CD4-positive, alpha-beta T cell (primary cell): ENCODE measurements around the gene DNAJC7. TPM values are rescaled to one million over a fixed set of nuclear protein-coding genes. Genes with fewer than 3 reads are reported as not detected.
"Not testable (repeated sequence)": the region's sequence is repeated elsewhere in the genome, so short reads cannot be mapped to it uniquely, and the experiment has no call there.

Experiments
- ATAC-seq: fragments of 200-7000 bp; cut with Tn5 transposase; one replicate; pipeline ENCODE4 v1.10.0; 2022; ENCODE audit warnings: mild to moderate bottlenecking; ENCODE audit not compliant: poor library complexity
- CTCF ChIA-PET: fragments of 350-600 bp; sonication (Branson Sonifier 250); formaldehyde crosslinking; loops from one replicate; lab custom pipeline; 2021; ENCODE audit warnings: antibody characterized with exemption, inconsistent platforms; lab: Charles Lee
- POLR2A ChIA-PET: fragments of 350-600 bp; sonication (Branson Sonifier 250); formaldehyde crosslinking; loops from one replicate; lab custom pipeline; 2021; ENCODE audit warnings: antibody characterized with exemption, inconsistent platforms; lab: Charles Lee
- DNase-seq, 14 experiments: peaks; one replicate each; pipeline ENCODE4 v3.0.0-alpha.2; 2013 to 2020; ENCODE audit warnings: mixed read lengths in 2 of 14
- H3K27ac ChIP-seq, 2 donors: one replicate each; pipeline versions ENCODE4 v1.5.1 to v1.7.0; 2013; ENCODE audit warnings: low read length in 2 of 2, low read depth in 1 of 2, mild to moderate bottlenecking in 1 of 2
- H3K27me3 ChIP-seq, 2 experiments: 1 replicate in 1 of 2; 2 replicates in 1 of 2; pipeline versions ENCODE4 v1.6.1 to v1.7.0; 2013; ENCODE audit warnings: low read length in 2 of 2, control low read depth in 1 of 2, mild to moderate bottlenecking in 1 of 2, moderate library complexity in 1 of 2; ENCODE audit not compliant: insufficient read depth in 2 of 2, control insufficient read depth in 1 of 2
- H3K36me3 ChIP-seq: one replicate; pipeline ENCODE4 v1.6.1; 2013; ENCODE audit warnings: low read length, control low read depth; ENCODE audit not compliant: insufficient read depth
- H3K4me1 ChIP-seq: one replicate; pipeline ENCODE4 v1.6.1; 2013; ENCODE audit warnings: low read length, control low read depth; ENCODE audit not compliant: insufficient read depth
- H3K4me3 ChIP-seq: one replicate; pipeline ENCODE4 v1.5.1; 2013; ENCODE audit warnings: mild to moderate bottlenecking, low read length, moderate library complexity
- H3K9me3 ChIP-seq, 2 experiments: 1 replicate in 1 of 2; 2 replicates in 1 of 2; pipeline versions ENCODE4 v1.6.1 to v1.7.0; 2013; ENCODE audit warnings: low read length in 2 of 2, mild to moderate bottlenecking in 2 of 2, control low read depth in 1 of 2, moderate library complexity in 1 of 2; ENCODE audit not compliant: control insufficient read depth in 1 of 2, insufficient read depth in 1 of 2
- H3K27ac Mint-ChIP-seq: one replicate; pipeline ENCODE4 v1.8.0; 2020; ENCODE audit warnings: mixed read lengths
- H3K27me3 Mint-ChIP-seq: one replicate; pipeline ENCODE4 v1.8.0; 2021; ENCODE audit warnings: mixed read lengths
- H3K36me3 Mint-ChIP-seq: one replicate; pipeline ENCODE4 v1.8.0; 2021; ENCODE audit warnings: low read depth, mixed read lengths
- H3K4me1 Mint-ChIP-seq: one replicate; pipeline ENCODE4 v1.8.0; 2021; ENCODE audit warnings: low read depth, mixed read lengths
- H3K4me3 Mint-ChIP-seq: one replicate; pipeline ENCODE4 v1.8.0; 2020; ENCODE audit warnings: mild to moderate bottlenecking, mixed read lengths
- H3K9me3 Mint-ChIP-seq: one replicate; pipeline ENCODE4 v1.8.0; 2020; ENCODE audit warnings: mixed read lengths
- CTCF ChIP-seq: fragments of 200-600 bp; IDR thresholded peaks from one replicate; pipeline ENCODE4 v1.8.0; 2022; ENCODE audit warnings: antibody characterized with exemption, mild to moderate bottlenecking
- intact Hi-C, 2 experiments: fragments of 100-400 bp; cut with DNase I in 1 of 2; cut with micrococcal nuclease in 1 of 2; formaldehyde crosslinking; loops; one replicate each; pipeline versions ENCODE4 v1.15.1 to v1.9.0; 2023 to 2025; cut with DNase I, micrococcal nuclease
- total RNA-seq, 174 experiments: library from RNA in 2 of 174; stranded (reverse) in 2 of 174; gene quantifications; one replicate each; pipeline ENCODE4 v1.2.3 and lab custom pipeline; 2021 to 2026

DNAJC7 gene
- total RNA-seq, 2 experiments from 2014 or later, result 117 to 140 TPM

GRCh38 chr17:42025936-42026335, 8.7 kb upstream of the DNAJC7 start:
- Histone ChIP-seq H3K4me3 (no peak overlapping the region), H3K36me3 (peaks cover 28% of the 10 kb centered on the region), H3K4me1 (peaks cover 17% of the 10 kb centered on the region), H3K27ac (no peak overlapping the region), H3K9me3 (no peaks in the 10 kb centered on the region), H3K27me3 (no peaks in the 10 kb centered on the region)
- ATAC-seq, result no peak
- CTCF ChIA-PET, result interaction anchor here (1.3 to 1.9 kb wide), 2 partner anchors 72 to 87 kb away, joined by 3 to 9 read pairs; partner anchors contain the start of genes DHX58 and ZNF385C
- H3K36me3 Mint-ChIP-seq, result peaks cover 28% of the 10 kb centered on the region
- POLR2A ChIA-PET, result interaction anchor here (1.0 to 2.3 kb wide), 3 partner anchors 9 to 86 kb away, joined by 3 to 6 read pairs (median 6); partner anchors contain the start of genes DHX58 and DNAJC7
- peaks cover 5% of the 10 kb centered on the region for H3K27me3 Mint-ChIP-seq
- intact Hi-C loops, result loop anchor here (1.0 to 10.0 kb wide), 6 partner anchors 36 to 501 kb away; no protein-coding TSS in a partner anchor
- peaks cover 16% of the 10 kb centered on the region for H3K4me1 Mint-ChIP-seq
- H3K9me3 Mint-ChIP-seq, result no peaks in the 10 kb centered on the region
- no peak overlapping the region for H3K4me3 Mint-ChIP-seq
- H3K27ac Mint-ChIP-seq, result no peak overlapping the region
- TF ChIP-seq CTCF, result no peak
- DNase-seq, result no peak

GRCh38 chr17:42025191-42025579, 7.9 kb upstream of the DNAJC7 start:
- CTCF ChIA-PET, result interaction anchor here (0.7 to 1.9 kb wide), 4 partner anchors 73 to 88 kb away, joined by 3 to 9 read pairs (median 3); partner anchors contain the start of genes DHX58 and ZNF385C
- Mint-ChIP-seq H3K4me1 (peaks cover 22% of the 10 kb centered on the region), H3K27ac (peak overlapping the region; percentile 67), H3K36me3 (peaks cover 32% of the 10 kb centered on the region), H3K9me3 (no peaks in the 10 kb centered on the region), H3K4me3 (peak overlapping the region; percentile 62), H3K27me3 (peaks cover 5% of the 10 kb centered on the region)
- H3K27me3 ChIP-seq, result no peaks in the 10 kb centered on the region
- POLR2A ChIA-PET, result interaction anchor here (1.7 to 2.3 kb wide), 3 partner anchors 8 to 96 kb away, joined by 5 to 6 read pairs (median 6); partner anchors contain the start of genes DHX58, DNAJC7 and KAT2A
- H3K36me3 ChIP-seq, result peaks cover 28% of the 10 kb centered on the region
- no peaks in the 10 kb centered on the region for H3K9me3 ChIP-seq
- DNase-seq (no peak), ATAC-seq (no peak)
- H3K4me3 ChIP-seq, result no peak overlapping the region
- H3K27ac ChIP-seq, result no peak overlapping the region
- H3K4me1 ChIP-seq, result peaks cover 25% of the 10 kb centered on the region
- TF ChIP-seq CTCF, result peak; percentile 15
- intact Hi-C loops, result loop anchor here (1.0 to 10.0 kb wide), 6 partner anchors 37 to 502 kb away; no protein-coding TSS in a partner anchor

- H3K27ac ChIP-seq, result no peak overlapping the region
- H3K36me3 ChIP-seq, result peaks cover 28% of the 10 kb centered on the region
- H3K9me3 ChIP-seq, result no peaks in the 10 kb centered on the region
- peak in 2 of 14 experiments; percentile 51 to 59 for DNase-seq
- ChIA-PET POLR2A (interaction anchor here (0.6 to 1.9 kb wide), 2 partner anchors 97 to 406 kb away, joined by 3 to 5 read pairs; partner anchors contain the start of gene KAT2A), CTCF (interaction anchor here (1.9 kb wide), 1 partner anchor 89 kb away, joined by 9 read pairs; the partner anchor contains the start of gene DHX58)
- no peak for ATAC-seq
- Mint-ChIP-seq H3K4me3 (no peak overlapping the region), H3K27ac (no peak overlapping the region), H3K4me1 (peaks cover 32% of the 10 kb centered on the region), H3K36me3 (peaks cover 32% of the 10 kb centered on the region), H3K9me3 (no peaks in the 10 kb centered on the region), H3K27me3 (no peaks in the 10 kb centered on the region)
- no peak for TF ChIP-seq CTCF
- peaks cover 31% of the 10 kb centered on the region for H3K4me1 ChIP-seq
- intact Hi-C loops, result loop anchor here in 1 of 2 experiments (2.0 to 10.0 kb wide), 2 partner anchors 61 to 491 kb away; no protein-coding TSS in a partner anchor
- no peaks in the 10 kb centered on the region for H3K27me3 ChIP-seq
- H3K4me3 ChIP-seq, result no peak overlapping the region
Observed at GRCh38 chr17:42023524-42024349, 6.5 kb upstream of the DNAJC7 start.

GRCh38 chr17:42020845-42021244, 3.6 kb upstream of the DNAJC7 start:
- peak overlapping the region; percentile 56 for H3K4me3 Mint-ChIP-seq
- H3K9me3 ChIP-seq, H3K27me3 ChIP-seq, H3K27ac ChIP-seq, ATAC-seq, H3K27me3 Mint-ChIP-seq, H3K9me3 Mint-ChIP-seq, DNase-seq: not testable (repeated sequence)
- peaks cover 61% of the 10 kb centered on the region for H3K4me1 Mint-ChIP-seq
- H3K36me3 Mint-ChIP-seq, result peaks cover 45% of the 10 kb centered on the region
- peak overlapping the region; percentile 81 for H3K27ac Mint-ChIP-seq
- intact Hi-C loops, result loop anchor here in 1 of 2 experiments (10.0 kb wide), 1 partner anchor 494 kb away; no protein-coding TSS in a partner anchor
- peaks cover 55% of the 10 kb centered on the region for H3K4me1 ChIP-seq
- ChIA-PET CTCF (interaction anchor here (1.2 to 1.7 kb wide), 4 partner anchors 58 to 659 kb away, joined by 3 to 10 read pairs (median 5); partner anchors contain the start of gene ODAD4), POLR2A (interaction anchor here (0.9 to 6.3 kb wide), 7 partner anchors 44 to 368 kb away, joined by 3 to 81 read pairs (median 5); partner anchors contain the start of genes CNP, DHX58, ODAD4 and STAT3)
- H3K36me3 ChIP-seq, result peaks cover 28% of the 10 kb centered on the region
- peak overlapping the region; percentile 93 for H3K4me3 ChIP-seq
